H1 (cell line): Measurements from ENCODE around the gene G6PC3. TPM values are rescaled to one million over a fixed set of nuclear protein-coding genes. Genes with fewer than 3 reads are reported as not detected.

ENCODE experiments used
- ASH2L ChIP-seq: fragments of 200-600, 300-600 bp; sonication (generic); IDR thresholded peaks from one replicate; pipeline ENCODE4 v1.7.1; 2017; ENCODE audit warnings: low read length
- KDM1A ChIP-seq: fragments of 200-600, 300-600 bp; sonication (generic); IDR thresholded peaks from 2 replicates; pipeline ENCODE4 v1.7.1; 2016; ENCODE audit warnings: mild to moderate bottlenecking, low read length, borderline replicate concordance
- RBBP5 ChIP-seq: IDR thresholded peaks from 2 replicates; pipeline ENCODE4 v1.7.1; 2012; ENCODE audit warnings: low read depth, mild to moderate bottlenecking, inconsistent platforms, low read length, moderate library complexity, borderline replicate concordance
- SIN3A ChIP-seq, 2 experiments: IDR thresholded peaks in 1 of 2; conservative IDR thresholded peaks in 1 of 2; 2 replicates each; pipeline ENCODE4 v1.6.1; 2011 to 2012; ENCODE audit warnings: low read length in 2 of 2, improper control_type of control experiment in 1 of 2, low read depth in 1 of 2, mild to moderate bottlenecking in 1 of 2
- SUZ12 ChIP-seq: fragments of 200-600 bp; sonication (generic); IDR thresholded peaks from 2 replicates; pipeline ENCODE4 v1.6.1; 2012; ENCODE audit warnings: mild to moderate bottlenecking, inconsistent platforms, low read length, moderate library complexity, mixed read lengths
- TAF1 ChIP-seq: IDR thresholded peaks from 2 replicates; pipeline ENCODE4 v1.6.1; 2011; ENCODE audit warnings: mild to moderate bottlenecking, low read depth, low read length
- polyA plus RNA-seq, 7 experiments: library from polyadenylated mRNA; depleted of rRNA in 3 of 7; stranded (reverse) in 5 of 7; unstranded in 2 of 7; fragments of >200 nt in 5 of 7; fragments of 200-250 nt in 2 of 7; gene quantifications; 1 replicate in 5 of 7; 2 replicates in 1 of 7; 4 replicates in 1 of 7; pipeline versions ENCODE4 v1.2.1 to v1.2.3, GENCODE V29; 2011 to 2013; ENCODE audit warnings: missing spikeins in 2 of 7, mixed read lengths in 2 of 7
- total RNA-seq: library from RNA; stranded (reverse); fragmentation: NEBNext Ultra II Directional; extraction: Animal tissue kit (Norgen Biotek cat#: 25700); gene quantifications from 2 replicates; pipeline ENCODE4 v1.2.1, GENCODE V29; 2021
- TF ChIP-seq, protein P1 (sequence below): IDR thresholded peaks from 2 replicates; pipeline ENCODE4 v1.6.1; 2012; ENCODE audit warnings: inconsistent platforms

Gene G6PC3
- total and polyA plus RNA-seq, 2 of the 8 experiments (the other 6 are each of a cell fraction or from before 2014, with no cell fraction given): 104 to 343 TPM

DNA sequence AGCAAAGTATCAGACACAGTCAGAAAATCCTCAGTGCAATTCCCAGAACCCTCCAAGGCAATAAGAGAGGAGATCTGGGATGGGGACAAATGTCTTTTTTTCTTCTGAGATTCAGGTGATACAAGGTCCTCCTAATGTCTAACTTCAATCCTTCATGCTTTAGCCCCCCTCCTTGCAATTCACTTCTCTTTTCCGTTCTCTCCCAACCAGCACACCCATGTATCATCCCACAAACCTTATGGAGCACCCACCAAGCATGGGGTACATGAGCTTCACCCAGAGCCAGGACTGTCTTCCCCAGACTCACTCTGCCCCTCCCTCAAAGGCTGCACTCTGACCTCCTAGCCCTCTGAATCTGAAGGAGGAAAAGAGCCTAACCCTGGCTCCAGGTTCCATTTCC is 42.8 kb downstream of the G6PC3 start (continued):
- TF ChIP-seq TAF1: no peak
- TF ChIP-seq SUZ12: no peak
- TF ChIP-seq KDM1A: no peak; the same call in 1 of the 2 replicates
- no peak for TF ChIP-seq SIN3A (conservative IDR thresholded peaks at IDR 0.05 in 1 of 2, IDR thresholded peaks at IDR 0.05 in 1 of 2; ENCODE audit: low read depth in 1 of 2, low read length in 2 of 2)
- TF ChIP-seq RBBP5: no peak
- TF ChIP-seq, protein P1, sequence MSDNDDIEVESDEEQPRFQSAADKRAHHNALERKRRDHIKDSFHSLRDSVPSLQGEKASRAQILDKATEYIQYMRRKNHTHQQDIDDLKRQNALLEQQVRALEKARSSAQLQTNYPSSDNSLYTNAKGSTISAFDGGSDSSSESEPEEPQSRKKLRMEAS: no peak
- TF ChIP-seq ASH2L: no peak
